Hematopoietic multipotent progenitor cell treated with erythropoietin and hydrocortisone succinate and interleukin-3 and kit ligand, for 6 days (in vitro differentiated cells): ENCODE measurements around the gene DPH2.
A peak's percentile ranks its signal among the peaks of the same experiment; 100 is the strongest.

Experiments
- DNase-seq: peaks from one replicate; pipeline ENCODE4 v3.0.0-alpha.2; 2015

The DPH2 gene

DNA sequence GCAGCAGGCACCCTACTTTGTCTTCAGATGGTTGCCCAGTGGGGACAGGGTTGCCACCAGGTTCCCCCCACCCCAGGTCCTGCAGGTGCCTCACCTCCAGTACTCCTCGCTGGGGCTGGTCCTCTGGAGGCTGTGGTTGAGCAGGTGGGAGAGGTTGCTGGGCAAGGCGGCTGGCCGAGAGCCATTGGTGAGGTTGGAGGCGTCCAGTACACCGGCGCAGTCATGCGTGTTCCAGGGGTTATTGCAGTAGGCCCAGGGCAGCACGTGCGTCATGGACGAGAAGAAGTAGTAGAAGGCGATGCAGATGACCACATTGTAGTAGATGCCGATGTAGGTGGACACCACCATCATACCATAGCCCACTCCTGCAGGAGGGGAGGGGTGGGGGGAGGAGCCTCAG lies 38.4 kb downstream of the DPH2 start:
- DNase-seq = no peak

GRCh38 chr1:44010935-44011471 lies 41.2 kb downstream of the DPH2 start:
- no peak for DNase-seq

- DNase-seq = no peak
Observed at GRCh38 chr1:44012404-44012803, 42.6 kb downstream of the DPH2 start.

GRCh38 chr1:44012941-44013609 lies 43.3 kb downstream of the DPH2 start:
- peak; percentile 38 for DNase-seq

GRCh38 chr1:44013949-44014348 lies 44.1 kb downstream of the DPH2 start:
- DNase-seq = no peak

DNA sequence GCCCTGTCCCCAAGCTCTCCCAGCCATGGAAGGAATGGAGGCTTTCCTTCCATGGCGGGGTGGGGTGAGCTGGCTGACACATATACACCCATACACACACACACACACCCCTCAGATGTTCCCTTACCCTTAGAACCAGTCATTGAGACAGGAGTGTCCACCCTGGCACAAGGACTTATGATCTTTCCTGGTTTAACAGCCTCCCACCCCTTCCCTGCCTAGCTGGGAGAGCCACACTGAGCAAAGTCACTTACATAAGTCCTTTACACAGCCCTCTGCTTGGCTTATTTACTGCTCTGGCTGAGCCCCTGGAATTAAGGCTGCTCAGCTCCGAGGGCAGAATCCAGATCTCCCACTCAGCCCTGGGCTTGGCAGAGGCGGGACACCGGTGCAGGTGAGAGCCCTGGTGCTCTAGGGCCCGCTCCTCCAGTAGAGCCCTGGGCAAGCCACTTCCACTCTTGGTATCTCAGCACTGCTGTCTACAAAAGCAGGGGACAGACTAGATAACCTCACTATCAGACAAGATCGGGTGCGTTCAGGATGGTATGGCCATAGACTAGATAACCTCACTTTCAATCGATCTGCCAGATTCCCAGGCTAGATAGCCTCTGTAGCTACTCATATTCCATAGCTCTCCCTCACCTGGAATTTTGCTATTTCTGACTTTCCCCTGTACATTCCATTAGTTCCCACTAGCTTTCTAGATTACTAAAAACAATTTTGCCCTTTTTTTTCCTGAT lies 44.7 kb downstream of the DPH2 start:
- DNase-seq = no peak

DNA sequence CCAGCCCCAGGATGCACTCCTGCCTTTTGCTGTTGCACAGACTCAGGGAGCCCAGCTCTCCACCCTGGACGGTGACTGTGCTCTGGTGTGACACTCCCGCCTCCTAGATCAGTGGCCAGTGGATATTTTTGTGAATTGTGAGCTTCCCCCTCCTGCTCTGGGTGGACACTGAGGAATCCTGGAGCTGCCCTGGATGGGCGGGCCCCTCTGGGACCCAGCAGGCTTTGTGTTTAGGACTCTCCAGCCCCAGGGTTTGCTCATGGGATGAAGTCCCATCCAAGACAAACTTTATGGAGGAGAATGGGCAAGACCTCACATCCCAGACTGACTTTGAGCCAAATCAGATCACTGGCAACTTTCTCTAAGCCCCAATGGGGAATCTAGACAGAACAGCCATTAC lies 45.4 kb downstream of the DPH2 start:
- DNase-seq = no peak

GRCh38 chr1:44016041-44016889 lies 46.5 kb downstream of the DPH2 start:
- DNase-seq = no peak

GRCh38 chr1:44016890-44017400 lies 47.1 kb downstream of the DPH2 start:
- DNase-seq = no peak

- DNase-seq = no peak
Observed at GRCh38 chr1:44019466-44019948, 49.7 kb downstream of the DPH2 start.

DNA sequence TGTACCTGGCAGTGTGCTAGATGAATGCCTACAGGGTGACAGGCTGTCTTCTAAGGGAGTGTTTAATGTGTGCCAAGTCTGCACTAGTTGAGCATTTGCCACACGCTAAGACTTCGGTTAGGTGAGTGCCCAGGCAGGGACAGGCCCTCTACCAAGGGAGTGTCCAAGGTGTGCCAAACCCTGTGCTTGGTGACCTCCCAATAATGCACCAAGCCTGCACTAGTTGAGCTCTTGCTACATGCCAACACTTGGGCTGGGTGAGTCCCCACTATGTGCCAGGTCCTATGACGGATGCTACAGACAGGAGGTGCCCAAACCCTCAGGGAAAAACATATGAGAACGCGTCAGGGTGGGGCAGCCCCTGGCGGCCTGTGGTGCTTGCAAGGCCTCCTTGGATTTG lies 50.7 kb downstream of the DPH2 start:
- no peak for DNase-seq

GRCh38 chr1:44021156-44021555 lies 51.3 kb downstream of the DPH2 start:
- no peak for DNase-seq

- DNase-seq = no peak
Observed at GRCh38 chr1:44021581-44022321, 51.9 kb downstream of the DPH2 start.
